Measurements from ENCODE around the gene THSD4. TPM values are rescaled to one million over a fixed set of nuclear protein-coding genes. Genes with fewer than 3 reads are reported as not detected.

THSD4 gene
- total and polyA plus RNA-seq, 2 of the 8 experiments (the other 6 are each of a cell fraction or from before 2014, with no cell fraction given): 2.5 to 6.2 TPM

DNA sequence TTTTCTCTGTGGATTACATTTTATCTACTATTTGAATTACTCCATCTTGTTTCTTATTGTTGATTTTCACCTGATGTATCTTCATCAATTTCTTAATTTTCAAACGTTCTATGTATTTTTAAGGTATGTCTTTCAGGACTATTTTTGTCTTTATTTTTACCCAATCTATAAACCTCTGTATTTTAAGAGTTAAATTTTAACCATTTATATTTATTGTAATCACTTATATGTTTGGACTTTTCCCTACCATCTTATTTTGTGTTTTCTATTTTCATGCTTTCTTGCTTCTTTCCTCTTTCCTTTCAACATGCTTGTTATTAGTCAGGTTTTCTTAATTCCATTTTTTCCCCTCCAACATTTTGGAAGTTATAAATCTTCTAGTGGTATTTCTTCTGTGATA is 645.6 kb downstream of the THSD4 start:
- Histone ChIP-seq H3K4me1 (replicated peaks in 1 of 4; ENCODE audit: control insufficient read depth in 3 of 4, insufficient read depth in 4 of 4, low read length in 3 of 4) (no peaks in the 10 kb centered on the region), H2AK5ac (ENCODE audit: low read depth, low read length) (no peak overlapping the region), H3K4me3 (ENCODE audit: extremely low read depth in 1 of 4, insufficient read depth in 2 of 4, low read depth in 3 of 4, low read length in 4 of 4) (no peak overlapping the region), H2AFZ (ENCODE audit: low read length) (no peak overlapping the region), H2BK15ac (ENCODE audit: low read length) (no peak overlapping the region), H4K91ac (replicated peaks; ENCODE audit: insufficient read length, low read length) (no peak overlapping the region), H4K5ac (ENCODE audit: insufficient read length, low read depth, low read length) (no peak overlapping the region), H3K14ac (ENCODE audit: insufficient read length) (no peak overlapping the region), H3K36me3 (ENCODE audit: control insufficient read depth in 2 of 4, insufficient read depth in 4 of 4, low read length in 3 of 4) (no peaks in the 10 kb centered on the region; a peak in 2 of 8 replicates), H4K8ac (ENCODE audit: extremely low read depth, insufficient read depth, low read length) (no peak overlapping the region), H3K23ac (ENCODE audit: insufficient read length) (no peak overlapping the region), H2BK5ac (ENCODE audit: low read depth, low read length) (no peak overlapping the region), H2BK120ac (replicated peaks; ENCODE audit: low read depth, low read length) (no peak overlapping the region), H2BK20ac (ENCODE audit: low read length) (no peak overlapping the region), H3K4me2 (ENCODE audit: insufficient read depth in 1 of 2, low read depth in 2 of 2, low read length in 2 of 2) (no peak overlapping the region), H3K79me2 (ENCODE audit: control insufficient read depth in 1 of 2, insufficient read depth in 2 of 2, low read length in 2 of 2) (no peaks in the 10 kb centered on the region), H4K20me1 (replicated peaks in 1 of 2; ENCODE audit: control insufficient read depth in 1 of 2, insufficient read depth in 2 of 2, low read length in 2 of 2) (no peaks in the 10 kb centered on the region), H3K9me3 (ENCODE audit: insufficient read depth in 2 of 2, low read depth in 1 of 2, low read length in 1 of 2) (no peaks in the 10 kb centered on the region; a peak in 2 of 4 replicates), H3K18ac (ENCODE audit: extremely low read depth, low read length) (no peak overlapping the region), H3K27ac (ENCODE audit: low read depth, low read length) (no peak overlapping the region), H3K23me2 (ENCODE audit: low read depth, low read length) (no peaks in the 10 kb centered on the region), H3K27me3 (replicated peaks in 1 of 4; ENCODE audit: control insufficient read depth in 3 of 4, extremely low read depth in 1 of 4, insufficient read depth in 3 of 4, low read length in 3 of 4) (no peaks in the 10 kb centered on the region), H3K56ac (replicated peaks; ENCODE audit: insufficient read length, low read depth, low read length) (no peak overlapping the region), H3K4ac (replicated peaks; ENCODE audit: insufficient read length, low read depth, low read length) (no peak overlapping the region), H3K79me1 (ENCODE audit: low read depth, low read length) (no peaks in the 10 kb centered on the region), H3K9ac (replicated peaks in 1 of 4; ENCODE audit: extremely low read depth in 1 of 4, low read depth in 3 of 4, low read length in 3 of 4) (no peak overlapping the region), H2BK12ac (ENCODE audit: low read depth, low read length) (no peak overlapping the region)
- ChIA-PET CTCF (ENCODE audit: partially characterized antibody) (interaction anchor here (1.2 to 3.4 kb wide), 3 partner anchors 9 to 41 kb away, joined by 3 to 10 read pairs (median 7); no protein-coding TSS in a partner anchor), POLR2A (ENCODE audit: partially characterized antibody) (no interaction called here)
- FAIRE-seq (no peak), DNase-seq (ENCODE audit: low read depth in 1 of 2, low spot score in 2 of 2) (no peak)
- 79% methylated on average over 1 of the region's 1 CpG; no CpG with 5 or more reads in 1 of the 2 experiments for WGBS, 2 experiments (ENCODE audit: extremely low coverage in 1 of 2, insufficient coverage in 1 of 2, insufficient read length in 1 of 2, insufficient replicate concordance in 2 of 2, low coverage in 1 of 2, low lambda C conversion rate in 2 of 2, missing lambda C conversion rate in 1 of 2)

Data from H1 (cell line).